K562 (cell line): ENCODE data around the gene ARHGAP35. TPM values are rescaled to one million over a fixed set of nuclear protein-coding genes. Genes with fewer than 3 reads are reported as not detected.

ENCODE experiments used
- CBX8 ChIP-seq: fragments of 200-600 bp; sonication (generic); IDR thresholded peaks from 2 replicates; pipeline ENCODE4 v1.6.1; 2012; ENCODE audit warnings: borderline replicate concordance, mixed run types, low read depth, mild to moderate bottlenecking, moderate library complexity, mixed read lengths, low read length, control low read depth, inconsistent platforms; ENCODE audit not compliant: poor library complexity, severe bottlenecking; ENCODE audit errors: extremely low read depth
- CREM ChIP-seq: IDR thresholded peaks from 2 replicates; pipeline ENCODE4 v1.6.1; 2014; ENCODE audit warnings: antibody characterized with exemption, low read depth
- EP400 ChIP-seq: fragments of 450-650 bp; IDR thresholded peaks from 2 replicates; pipeline ENCODE4 v1.6.1; 2017; ENCODE audit warnings: antibody characterized with exemption, mild to moderate bottlenecking, moderate library complexity
- GABPB2 ChIP-seq: fragments of 250-450 bp; sonication (Bioruptor Pico); conservative IDR thresholded peaks from 2 replicates; pipeline ENCODE4 v1.5.1; 2021; ENCODE audit warnings: mild to moderate bottlenecking
- HDAC8 ChIP-seq: fragments of 450-650 bp; IDR thresholded peaks from 2 replicates; pipeline ENCODE4 v1.6.1; 2016; ENCODE audit warnings: mild to moderate bottlenecking, missing genetic modification characterization, moderate library complexity, missing compliant biosample characterization
- ILF3 ChIP-seq: fragments of 450-650 bp; IDR thresholded peaks from 2 replicates; pipeline ENCODE4 v1.6.1; 2018; ENCODE audit warnings: antibody characterized with exemption, mild to moderate bottlenecking, moderate library complexity, borderline replicate concordance
- L3MBTL2 ChIP-seq: fragments of 450-650 bp; IDR thresholded peaks from 2 replicates; pipeline ENCODE4 v1.6.1; 2016; ENCODE audit warnings: mild to moderate bottlenecking, moderate library complexity
- MAZ ChIP-seq, 2 experiments: fragments of 450-650 bp in 1 of 2; sonication (generic) in 1 of 2; formaldehyde crosslinking; IDR thresholded peaks in 1 of 2; conservative IDR thresholded peaks in 1 of 2; 2 replicates each; pipeline versions ENCODE4 v1.4.0 to v1.5.0; 2020; ENCODE audit warnings: mild to moderate bottlenecking in 1 of 2, missing genetic modification reagents in 1 of 2
- MYNN ChIP-seq, 2 experiments: sonication (generic); formaldehyde crosslinking in 1 of 2; IDR thresholded peaks; 2 replicates each; pipeline versions ENCODE4 v1.5.0 to v1.6.1; 2016 to 2020; ENCODE audit warnings: antibody characterized with exemption in 1 of 2, missing genetic modification reagents in 1 of 2
- NR2C2 ChIP-seq, 2 experiments: fragments of 200-800 bp in 1 of 2; sonication (Bioruptor generic) in 1 of 2; sonication (generic) in 1 of 2; formaldehyde crosslinking in 1 of 2; IDR thresholded peaks; 2 replicates each; pipeline versions ENCODE4 v1.6.1 to v1.8.0; 2016 to 2022; ENCODE audit warnings: mild to moderate bottlenecking in 1 of 2, missing compliant biosample characterization in 1 of 2, missing genetic modification characterization in 1 of 2, missing genetic modification reagents in 1 of 2
- POLR2G ChIP-seq: fragments of 200-400 bp; formaldehyde crosslinking; IDR thresholded peaks from 2 replicates; pipeline ENCODE4 v1.6.1; 2017; ENCODE audit warnings: low read depth, mild to moderate bottlenecking, antibody characterized with exemption, low read length, moderate library complexity
- RBM14 ChIP-seq: fragments of 200-400 bp; formaldehyde crosslinking; IDR thresholded peaks from 2 replicates; pipeline ENCODE4 v1.6.1; 2018; ENCODE audit warnings: low read depth, mild to moderate bottlenecking, low read length, moderate library complexity, borderline replicate concordance; ENCODE audit not compliant: insufficient read depth
- SMC3 ChIP-seq: conservative IDR thresholded peaks from 2 replicates; pipeline ENCODE4 v1.6.1; 2011; ENCODE audit warnings: low read depth, low read length, improper control_type of control experiment; ENCODE audit not compliant: insufficient read depth
- SRSF9 ChIP-seq: fragments of 200-400 bp; formaldehyde crosslinking; IDR thresholded peaks from 2 replicates; pipeline ENCODE4 v1.6.1; 2017; ENCODE audit warnings: low read depth, low read length, borderline replicate concordance
- SUPT5H ChIP-seq: fragments of 450-650 bp; IDR thresholded peaks from 2 replicates; pipeline ENCODE4 v1.6.1; 2016
- TAF9B ChIP-seq: fragments of 450-650 bp; IDR thresholded peaks from 2 replicates; pipeline ENCODE4 v1.6.1; 2018; ENCODE audit warnings: mild to moderate bottlenecking; ENCODE audit not compliant: partially characterized antibody
- TEAD1 ChIP-seq, 2 experiments: fragments of 450-650 bp in 1 of 2; sonication (generic) in 1 of 2; formaldehyde crosslinking; IDR thresholded peaks; 2 replicates each; pipeline versions ENCODE4 v1.4.0 to v1.8.0; 2020 to 2022; ENCODE audit warnings: mild to moderate bottlenecking in 2 of 2, missing genetic modification reagents in 1 of 2
- ZNF384 ChIP-seq: IDR thresholded peaks from 2 replicates; pipeline ENCODE4 v1.6.1; 2012; ENCODE audit warnings: low read depth, low read length, improper control_type of control experiment
- ZNF431 ChIP-seq: sonication (generic); formaldehyde crosslinking; IDR thresholded peaks from 2 replicates; pipeline ENCODE4 v1.8.0; 2022; ENCODE audit warnings: mild to moderate bottlenecking, missing genetic modification reagents
- ZNF707 ChIP-seq: fragments of 250-450 bp; sonication (Bioruptor Pico); conservative IDR thresholded peaks from 2 replicates; pipeline ENCODE4 v1.8.0; 2022; ENCODE audit warnings: inconsistent platforms, mild to moderate bottlenecking, moderate library complexity
- polyA plus RNA-seq, 8 experiments: library from polyadenylated mRNA; depleted of rRNA in 4 of 8; stranded (reverse) in 5 of 8; unstranded in 3 of 8; fragments of >200 nt; fragmentation: Nextera tagmentation in 2 of 8; fragmentation: Illumina TruSeq in 1 of 8; extraction: Ambion mirVana in 2 of 8; extraction: Trizol in 1 of 8; gene quantifications; 2 replicates each; pipeline versions ENCODE4 v1.2.1 to v1.2.3, GENCODE V29; 2011 to 2014; ENCODE audit warnings: inconsistent platforms in 1 of 8, missing spikeins in 1 of 8
- total RNA-seq, 7 experiments: library from RNA; depleted of rRNA in 6 of 7; stranded (reverse); fragments of >200 nt in 6 of 7; fragmentation: Illumina TruSeq in 2 of 7; extraction: Trizol in 2 of 7; gene quantifications; 2 replicates each; pipeline versions ENCODE4 v1.2.1 to v1.2.3, GENCODE V29; 2011 to 2021; ENCODE audit warnings: low replicate concordance in 1 of 7
- TF ChIP-seq, protein P1 (sequence below): sonication (generic); formaldehyde crosslinking; IDR thresholded peaks from 2 replicates; pipeline ENCODE4 v1.8.0; 2022; ENCODE audit warnings: missing genetic modification reagents, mild to moderate bottlenecking, borderline replicate concordance
- TF ChIP-seq, protein P2 (sequence below): sonication (generic); formaldehyde crosslinking; IDR thresholded peaks from 2 replicates; pipeline ENCODE4 v1.8.1; 2023; ENCODE audit warnings: mild to moderate bottlenecking, missing genetic modification reagents
- TF ChIP-seq, protein P3 (sequence below): sonication (generic); formaldehyde crosslinking; IDR thresholded peaks from 2 replicates; pipeline ENCODE4 v1.8.0; 2022; ENCODE audit warnings: mild to moderate bottlenecking, missing genetic modification reagents
- TF ChIP-seq, protein P4 (sequence below): fragments of 450-650 bp; IDR thresholded peaks from 2 replicates; pipeline ENCODE4 v1.6.1; 2016; ENCODE audit warnings: low read depth, mild to moderate bottlenecking, moderate library complexity

The ARHGAP35 gene
- total and polyA plus RNA-seq, 9 of the 15 experiments (the other 6 are each of a cell fraction or from before 2014, with no cell fraction given), result 0.27 to 26.4 (median 10.2) TPM

DNA sequence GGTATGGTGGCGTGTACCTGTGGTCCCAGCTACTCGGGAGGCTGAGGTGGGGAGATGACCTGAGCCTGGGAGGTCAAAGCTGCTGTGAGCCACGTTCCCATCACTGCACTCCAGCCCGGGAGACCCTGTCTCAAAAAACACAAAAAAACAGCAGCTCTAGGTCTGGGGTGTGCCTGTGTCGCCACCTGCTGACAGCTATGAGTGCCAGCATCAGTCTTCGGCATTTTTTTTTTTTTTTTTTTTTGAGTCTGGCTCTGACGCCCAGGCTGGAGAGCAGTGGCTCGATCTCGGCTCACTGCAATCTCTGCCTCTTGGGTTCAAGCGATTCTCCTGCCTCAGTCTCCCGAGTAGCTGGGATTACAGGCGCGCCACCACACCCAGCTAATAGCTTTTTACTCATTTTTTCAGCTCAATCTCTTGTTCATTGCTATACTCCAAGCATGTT, 20.3 kb upstream of the ARHGAP35 start (continued):
- TF ChIP-seq, protein P1, sequence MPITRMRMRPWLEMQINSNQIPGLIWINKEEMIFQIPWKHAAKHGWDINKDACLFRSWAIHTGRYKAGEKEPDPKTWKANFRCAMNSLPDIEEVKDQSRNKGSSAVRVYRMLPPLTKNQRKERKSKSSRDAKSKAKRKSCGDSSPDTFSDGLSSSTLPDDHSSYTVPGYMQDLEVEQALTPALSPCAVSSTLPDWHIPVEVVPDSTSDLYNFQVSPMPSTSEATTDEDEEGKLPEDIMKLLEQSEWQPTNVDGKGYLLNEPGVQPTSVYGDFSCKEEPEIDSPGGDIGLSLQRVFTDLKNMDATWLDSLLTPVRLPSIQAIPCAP (CRISPR knock-in tag), result no peak
- peak; percentile 99 for TF ChIP-seq ZNF384
- TF ChIP-seq NR2C2 (CRISPR knock-in tag; IDR thresholded peaks at IDR 0.05), result no peak
- no peak for TF ChIP-seq NR2C2 (tag; IDR thresholded peaks at IDR 0.05)
- TF ChIP-seq RBM14, result no peak
- TF ChIP-seq ZNF431 (CRISPR knock-in tag), result no peak
- no peak for TF ChIP-seq L3MBTL2
- TF ChIP-seq POLR2G, result 0 out of 2 replicates have a peak, but pooled peaks have one; percentile 23
- TF ChIP-seq SMC3, result peak; percentile 77
- TF ChIP-seq CBX8, result no peak
- TF ChIP-seq TAF9B, result no peak
- TF ChIP-seq HDAC8, result no peak
- TF ChIP-seq SUPT5H, result no peak
- TF ChIP-seq, protein P2, sequence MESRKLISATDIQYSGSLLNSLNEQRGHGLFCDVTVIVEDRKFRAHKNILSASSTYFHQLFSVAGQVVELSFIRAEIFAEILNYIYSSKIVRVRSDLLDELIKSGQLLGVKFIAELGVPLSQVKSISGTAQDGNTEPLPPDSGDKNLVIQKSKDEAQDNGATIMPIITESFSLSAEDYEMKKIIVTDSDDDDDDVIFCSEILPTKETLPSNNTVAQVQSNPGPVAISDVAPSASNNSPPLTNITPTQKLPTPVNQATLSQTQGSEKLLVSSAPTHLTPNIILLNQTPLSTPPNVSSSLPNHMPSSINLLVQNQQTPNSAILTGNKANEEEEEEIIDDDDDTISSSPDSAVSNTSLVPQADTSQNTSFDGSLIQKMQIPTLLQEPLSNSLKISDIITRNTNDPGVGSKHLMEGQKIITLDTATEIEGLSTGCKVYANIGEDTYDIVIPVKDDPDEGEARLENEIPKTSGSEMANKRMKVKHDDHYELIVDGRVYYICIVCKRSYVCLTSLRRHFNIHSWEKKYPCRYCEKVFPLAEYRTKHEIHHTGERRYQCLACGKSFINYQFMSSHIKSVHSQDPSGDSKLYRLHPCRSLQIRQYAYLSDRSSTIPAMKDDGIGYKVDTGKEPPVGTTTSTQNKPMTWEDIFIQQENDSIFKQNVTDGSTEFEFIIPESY (CRISPR knock-in tag), result 0 out of 2 replicates have a peak, but pooled peaks have one; percentile 21
- peak; percentile 72 to 90; a peak in 2 of 4 replicates for TF ChIP-seq TEAD1 (CRISPR knock-in tag; IDR thresholded peaks at IDR 0.05)
- TF ChIP-seq GABPB2, result no peak
- peak; percentile 66 for TF ChIP-seq CREM
- TF ChIP-seq MAZ (CRISPR knock-in tag; conservative IDR thresholded peaks at IDR 0.05 in 1 of 2, IDR thresholded peaks at IDR 0.05 in 1 of 2), result no peak
- TF ChIP-seq SRSF9, result no peak
- peak; percentile 21; the same call in 1 of the 2 replicates for TF ChIP-seq EP400
- TF ChIP-seq ILF3, result no peak
- no peak for TF ChIP-seq ZNF707 (CRISPR knock-in tag)
- TF ChIP-seq MYNN (IDR thresholded peaks at IDR 0.05), result no peak
- TF ChIP-seq MYNN (CRISPR knock-in tag; IDR thresholded peaks at IDR 0.05), result no peak
- TF ChIP-seq, protein P3, sequence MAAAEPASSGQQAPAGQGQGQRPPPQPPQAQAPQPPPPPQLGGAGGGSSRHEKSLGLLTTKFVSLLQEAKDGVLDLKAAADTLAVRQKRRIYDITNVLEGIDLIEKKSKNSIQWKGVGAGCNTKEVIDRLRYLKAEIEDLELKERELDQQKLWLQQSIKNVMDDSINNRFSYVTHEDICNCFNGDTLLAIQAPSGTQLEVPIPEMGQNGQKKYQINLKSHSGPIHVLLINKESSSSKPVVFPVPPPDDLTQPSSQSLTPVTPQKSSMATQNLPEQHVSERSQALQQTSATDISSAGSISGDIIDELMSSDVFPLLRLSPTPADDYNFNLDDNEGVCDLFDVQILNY (CRISPR knock-in tag), result no peak
- TF ChIP-seq, protein P4, sequence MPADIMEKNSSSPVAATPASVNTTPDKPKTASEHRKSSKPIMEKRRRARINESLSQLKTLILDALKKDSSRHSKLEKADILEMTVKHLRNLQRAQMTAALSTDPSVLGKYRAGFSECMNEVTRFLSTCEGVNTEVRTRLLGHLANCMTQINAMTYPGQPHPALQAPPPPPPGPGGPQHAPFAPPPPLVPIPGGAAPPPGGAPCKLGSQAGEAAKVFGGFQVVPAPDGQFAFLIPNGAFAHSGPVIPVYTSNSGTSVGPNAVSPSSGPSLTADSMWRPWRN, result 0 out of 2 replicates have a peak, but pooled peaks have one; percentile 8
